Lung (tissue), 12 donors: ENCODE results near the gene FRMD1. TPM values are rescaled to one million over a fixed set of nuclear protein-coding genes. Genes with fewer than 3 reads are reported as not detected.

Experiments used
- ATAC-seq: fragments of 200-7000 bp; cut with Tn5 transposase; one replicate; pipeline ENCODE4 v1.9.1; 2020; ENCODE audit warnings: moderate number of reproducible peaks; ENCODE audit not compliant: insufficient read depth, low FRiP score
- DNase-seq, 3 donors: peaks; one replicate each; pipeline ENCODE4 v3.0.0-alpha.2; 2013 to 2017
- H3K27ac ChIP-seq, 2 donors: one replicate each; pipeline ENCODE4 v1.5.1; 2013; ENCODE audit warnings: mild to moderate bottlenecking in 2 of 2, moderate library complexity in 2 of 2, control low read depth in 1 of 2, inconsistent platforms in 1 of 2, low read depth in 1 of 2, low read length in 1 of 2
- H3K27me3 ChIP-seq, 3 donors: one replicate each; pipeline ENCODE4 v1.5.1; 2013; ENCODE audit warnings: low read length in 2 of 3; ENCODE audit not compliant: control insufficient read depth in 3 of 3, insufficient read depth in 3 of 3
- H3K36me3 ChIP-seq, 4 donors: one replicate each; pipeline ENCODE4 v1.5.1; 2013; ENCODE audit warnings: low read length in 4 of 4, mild to moderate bottlenecking in 1 of 4, moderate library complexity in 1 of 4; ENCODE audit not compliant: control insufficient read depth in 4 of 4, insufficient read depth in 4 of 4
- H3K4me1 ChIP-seq, 5 donors: one replicate each; pipeline ENCODE4 v1.5.1; 2013; ENCODE audit warnings: low read length in 5 of 5, mild to moderate bottlenecking in 2 of 5, moderate library complexity in 1 of 5; ENCODE audit not compliant: control insufficient read depth in 5 of 5, insufficient read depth in 5 of 5
- H3K4me3 ChIP-seq: one replicate; pipeline ENCODE4 v1.5.1; 2013; ENCODE audit warnings: mild to moderate bottlenecking, control low read depth, moderate library complexity
- H3K9ac ChIP-seq, 2 donors: one replicate each; pipeline ENCODE4 v1.5.1; 2013; ENCODE audit warnings: low read length in 2 of 2, control low read depth in 1 of 2; ENCODE audit not compliant: insufficient read depth in 1 of 2
- H3K9me3 ChIP-seq, 4 donors: one replicate each; pipeline ENCODE4 v1.5.1; 2013; ENCODE audit warnings: low read length in 3 of 4, mild to moderate bottlenecking in 1 of 4, moderate library complexity in 1 of 4; ENCODE audit not compliant: control insufficient read depth in 4 of 4, insufficient read depth in 3 of 4
- WGBS, 2 donors: extraction: QIAGEN DNeasy Blood & Tissue Kit; methylation state at CpG; one replicate each; pipeline ENCODE4 v1.1.7; 2013; 5-methylcytosine and 5-hydroxymethylcytosine counted together
- polyA plus RNA-seq, 2 donors: library from polyadenylated mRNA; stranded (reverse); fragments of 200-250 nt; gene quantifications; one replicate each; pipeline ENCODE4 v1.2.1, GENCODE V29; 2013
- total RNA-seq, 2 donors: library from RNA; depleted of rRNA in 1 of 2; stranded (reverse); fragments of >200 nt in 1 of 2; gene quantifications; one replicate each; pipeline ENCODE4 v1.2.1, GENCODE V29; 2014 to 2021
- TF ChIP-seq, protein P1 (sequence below): IDR thresholded peaks from 2 replicates; pipeline ENCODE4 v1.5.1; 2012; ENCODE audit warnings: mild to moderate bottlenecking; ENCODE audit errors: control extremely low read depth, extremely low read depth
- donor health status: control.
- donor health status: control.
- donor health status: Bipolar disorder and iron deficiency.
- donor health status: healthy.
- donor health status: DM: yes; HTN: yes; CAD: no.

The FRMD1 gene
- total and polyA plus RNA-seq, 4 donors = 0.02 to 1.4 (median 0.10) TPM

DNA sequence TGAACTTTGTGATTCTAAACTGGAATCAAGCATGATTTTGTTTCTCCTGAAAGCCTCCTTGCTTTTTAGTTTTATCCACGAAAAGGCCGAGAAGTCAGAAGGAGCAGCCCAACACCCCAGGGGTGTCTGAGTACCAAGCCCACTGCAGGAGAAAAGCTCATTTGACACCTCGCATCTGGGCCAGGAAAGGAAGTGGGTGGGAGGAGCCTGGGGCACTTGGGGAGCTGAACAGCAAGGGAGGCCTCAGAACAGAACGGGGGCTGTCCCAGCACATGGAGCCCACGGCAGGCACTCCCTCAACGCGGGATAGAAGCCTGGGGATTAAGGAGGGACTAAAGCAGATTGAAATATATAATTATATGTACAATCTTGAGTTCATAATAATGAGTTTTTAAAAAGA, 75.0 kb downstream of the FRMD1 start:
- TF ChIP-seq, protein P1, sequence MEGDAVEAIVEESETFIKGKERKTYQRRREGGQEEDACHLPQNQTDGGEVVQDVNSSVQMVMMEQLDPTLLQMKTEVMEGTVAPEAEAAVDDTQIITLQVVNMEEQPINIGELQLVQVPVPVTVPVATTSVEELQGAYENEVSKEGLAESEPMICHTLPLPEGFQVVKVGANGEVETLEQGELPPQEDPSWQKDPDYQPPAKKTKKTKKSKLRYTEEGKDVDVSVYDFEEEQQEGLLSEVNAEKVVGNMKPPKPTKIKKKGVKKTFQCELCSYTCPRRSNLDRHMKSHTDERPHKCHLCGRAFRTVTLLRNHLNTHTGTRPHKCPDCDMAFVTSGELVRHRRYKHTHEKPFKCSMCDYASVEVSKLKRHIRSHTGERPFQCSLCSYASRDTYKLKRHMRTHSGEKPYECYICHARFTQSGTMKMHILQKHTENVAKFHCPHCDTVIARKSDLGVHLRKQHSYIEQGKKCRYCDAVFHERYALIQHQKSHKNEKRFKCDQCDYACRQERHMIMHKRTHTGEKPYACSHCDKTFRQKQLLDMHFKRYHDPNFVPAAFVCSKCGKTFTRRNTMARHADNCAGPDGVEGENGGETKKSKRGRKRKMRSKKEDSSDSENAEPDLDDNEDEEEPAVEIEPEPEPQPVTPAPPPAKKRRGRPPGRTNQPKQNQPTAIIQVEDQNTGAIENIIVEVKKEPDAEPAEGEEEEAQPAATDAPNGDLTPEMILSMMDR = no peak
- 77 to 78% methylated on average over 7 of the region's 7 CpGs for WGBS, 2 donors
- H3K4me1 ChIP-seq = peaks cover 0 to 2% (median 0%) of the 10 kb centered on the region in 5 donors
- DNase-seq = no peak
- no peaks in the 10 kb centered on the region for H3K27me3 ChIP-seq
- no peaks in the 10 kb centered on the region for H3K9me3 ChIP-seq
- ATAC-seq = no peak
- no peak overlapping the region for H3K27ac ChIP-seq
- no peaks in the 10 kb centered on the region for H3K36me3 ChIP-seq
- H3K4me3 ChIP-seq = no peak overlapping the region
- H3K9ac ChIP-seq = no peak overlapping the region

Other genes with a start within 250 kb of the FRMD1 start
- gene KIF25, start 81.5 kb downstream of the FRMD1 start, total RNA-seq = 1 to 10 TPM in 1 of 2 donors, under 1 TPM in 1; 0.46 to 5.3 TPM
- gene KIF25, start 81.5 kb downstream of the FRMD1 start, polyA plus RNA-seq = under 1 TPM; 0.24 to 0.61 TPM
- 1 to 10 TPM; 2.4 to 2.6 TPM for gene DACT2, start 240.6 kb upstream of the FRMD1 start, total RNA-seq
- 1 to 10 TPM in 1 of 2 donors, under 1 TPM in 1; 0.30 to 1.0 TPM for gene DACT2, start 240.6 kb upstream of the FRMD1 start, polyA plus RNA-seq